Right lung (tissue), 5 donors: Measurements from ENCODE around the gene SCML1. TPM values are rescaled to one million over a fixed set of nuclear protein-coding genes. Genes with fewer than 3 reads are reported as not detected.
"Not testable (repeated sequence)": the region's sequence is repeated elsewhere in the genome, so short reads cannot be mapped to it uniquely, and the experiment has no call there.

Experiments used
- DNase-seq, 2 donors: peaks; one replicate each; pipeline ENCODE4 v3.0.0-alpha.2; 2013
- polyA plus RNA-seq, 5 donors: library from polyadenylated mRNA; unstranded; fragments of 120-200 nt; gene quantifications; one replicate each; pipeline versions ENCODE4 v1.2.1 to v1.2.3, GENCODE V29; 2013; ENCODE audit warnings: inconsistent platforms in 1 of 5, low replicate concordance in 1 of 5; ENCODE audit not compliant: insufficient read length in 5 of 5, insufficient read depth in 1 of 5

Gene SCML1
- polyA plus RNA-seq, 5 donors, result 16.6 to 31.9 (median 20.9) TPM

- peak; percentile 30 to 34 for DNase-seq
These were observed 857 bp downstream of the SCML1 start for GRCh38 chrX:17737986-17738713.

- DNase-seq, result no peak
These were observed 1.6 kb downstream of the SCML1 start for GRCh38 chrX:17738737-17739535.

GRCh38 chrX:17740137-17741122 lies 3.1 kb downstream of the SCML1 start:
- DNase-seq, result no peak

- DNase-seq, result no peak
These were observed 3.8 kb downstream of the SCML1 start for GRCh38 chrX:17741123-17741511.

GRCh38 chrX:17743913-17744312 lies 6.6 kb downstream of the SCML1 start:
- DNase-seq, result no peak

- DNase-seq, result peak in 1 of 2 donors; percentile 6
These were observed 7.7 kb downstream of the SCML1 start for GRCh38 chrX:17744896-17745523.

- DNase-seq, result no peak
These were observed 10.4 kb downstream of the SCML1 start for GRCh38 chrX:17747692-17748091.

GRCh38 chrX:17748684-17749083 lies 11.4 kb downstream of the SCML1 start:
- no peak for DNase-seq

- DNase-seq, result no peak
These were observed 13.1 kb downstream of the SCML1 start for GRCh38 chrX:17750436-17750835.

- no peak for DNase-seq
These were observed 21.1 kb downstream of the SCML1 start for GRCh38 chrX:17758382-17758781.

- no peak for DNase-seq
These were observed 22.7 kb downstream of the SCML1 start for GRCh38 chrX:17759990-17760389.

- DNase-seq, result no peak
These were observed 30.4 kb downstream of the SCML1 start for GRCh38 chrX:17767734-17768133.

- DNase-seq, result no peak
These were observed 31.7 kb downstream of the SCML1 start for GRCh38 chrX:17768997-17769396.

- DNase-seq, result no peak
These were observed 32.5 kb downstream of the SCML1 start for GRCh38 chrX:17769701-17770269.

GRCh38 chrX:17773221-17773876 lies 36.1 kb downstream of the SCML1 start:
- DNase-seq, result no peak

GRCh38 chrX:17774053-17774452 lies 36.8 kb downstream of the SCML1 start:
- no peak for DNase-seq

GRCh38 chrX:17778997-17779396 lies 41.7 kb downstream of the SCML1 start:
- no peak for DNase-seq

GRCh38 chrX:17779434-17779833 lies 42.1 kb downstream of the SCML1 start:
- no peak for DNase-seq

- DNase-seq, result not testable (repeated sequence)
These were observed 49.5 kb downstream of the SCML1 start for GRCh38 chrX:17786554-17787347.

GRCh38 chrX:17787557-17787956 lies 50.3 kb downstream of the SCML1 start:
- DNase-seq, result no peak
